ENCODE results near the gene ASTN2.

Gene ASTN2

DNA sequence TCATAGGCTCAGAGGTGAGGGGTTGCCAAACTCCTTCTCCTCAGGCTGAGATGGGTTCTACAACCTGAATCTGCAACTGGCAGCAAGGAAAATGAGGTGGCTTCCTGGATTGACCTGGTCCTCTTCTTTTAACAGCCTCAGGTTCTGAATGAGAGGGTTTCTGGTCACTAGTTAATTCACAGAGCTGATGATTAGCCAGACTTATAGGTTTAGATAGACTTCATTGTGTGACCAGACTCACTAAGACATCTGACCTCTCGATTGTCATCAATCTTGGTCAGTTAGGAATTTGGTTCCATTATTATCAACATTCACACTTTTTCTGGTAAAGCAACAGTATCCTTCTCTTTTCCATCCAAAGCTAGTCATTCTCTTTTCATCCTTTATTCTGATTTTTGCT is 1003.4 kb downstream of the ASTN2 start:
- Histone ChIP-seq H3K79me2 (ENCODE audit: insufficient read depth, low read length) (no peaks in the 10 kb centered on the region), H4K20me1 (ENCODE audit: insufficient read depth, low read length) (no peaks in the 10 kb centered on the region), H3K4me1 (ENCODE audit: insufficient read depth, low read length) (no peaks in the 10 kb centered on the region), H3K4me3 (ENCODE audit: low read depth in 1 of 2, low read length in 2 of 2) (no peak overlapping the region), H3K9ac (ENCODE audit: low read depth, low read length) (no peak overlapping the region), H2AFZ (ENCODE audit: low read depth, low read length) (no peak overlapping the region), H3K9me3 (ENCODE audit: insufficient read depth, low read length, severe bottlenecking) (no peaks in the 10 kb centered on the region), H3K27me3 (ENCODE audit: insufficient read depth, low read length, poor library complexity) (no peaks in the 10 kb centered on the region), H3K36me3 (ENCODE audit: insufficient read depth, low read length) (no peaks in the 10 kb centered on the region), H3K4me2 (ENCODE audit: insufficient read depth, low read length) (no peak overlapping the region), H3K27ac (ENCODE audit: low read length) (no peak overlapping the region)
- ATAC-seq (ENCODE audit: insufficient read depth, low read depth) (no peak), DNase-seq (no peak)
- TF ChIP-seq EZH2 (IDR thresholded peaks at IDR 0.05; ENCODE audit: borderline replicate concordance, low read depth, low read length, severe bottlenecking): no peak
- TF ChIP-seq, protein P1, sequence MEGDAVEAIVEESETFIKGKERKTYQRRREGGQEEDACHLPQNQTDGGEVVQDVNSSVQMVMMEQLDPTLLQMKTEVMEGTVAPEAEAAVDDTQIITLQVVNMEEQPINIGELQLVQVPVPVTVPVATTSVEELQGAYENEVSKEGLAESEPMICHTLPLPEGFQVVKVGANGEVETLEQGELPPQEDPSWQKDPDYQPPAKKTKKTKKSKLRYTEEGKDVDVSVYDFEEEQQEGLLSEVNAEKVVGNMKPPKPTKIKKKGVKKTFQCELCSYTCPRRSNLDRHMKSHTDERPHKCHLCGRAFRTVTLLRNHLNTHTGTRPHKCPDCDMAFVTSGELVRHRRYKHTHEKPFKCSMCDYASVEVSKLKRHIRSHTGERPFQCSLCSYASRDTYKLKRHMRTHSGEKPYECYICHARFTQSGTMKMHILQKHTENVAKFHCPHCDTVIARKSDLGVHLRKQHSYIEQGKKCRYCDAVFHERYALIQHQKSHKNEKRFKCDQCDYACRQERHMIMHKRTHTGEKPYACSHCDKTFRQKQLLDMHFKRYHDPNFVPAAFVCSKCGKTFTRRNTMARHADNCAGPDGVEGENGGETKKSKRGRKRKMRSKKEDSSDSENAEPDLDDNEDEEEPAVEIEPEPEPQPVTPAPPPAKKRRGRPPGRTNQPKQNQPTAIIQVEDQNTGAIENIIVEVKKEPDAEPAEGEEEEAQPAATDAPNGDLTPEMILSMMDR (IDR thresholded peaks at IDR 0.05; ENCODE audit: borderline replicate concordance, extremely low read depth, low read length, poor library complexity, severe bottlenecking): no peak

DNA sequence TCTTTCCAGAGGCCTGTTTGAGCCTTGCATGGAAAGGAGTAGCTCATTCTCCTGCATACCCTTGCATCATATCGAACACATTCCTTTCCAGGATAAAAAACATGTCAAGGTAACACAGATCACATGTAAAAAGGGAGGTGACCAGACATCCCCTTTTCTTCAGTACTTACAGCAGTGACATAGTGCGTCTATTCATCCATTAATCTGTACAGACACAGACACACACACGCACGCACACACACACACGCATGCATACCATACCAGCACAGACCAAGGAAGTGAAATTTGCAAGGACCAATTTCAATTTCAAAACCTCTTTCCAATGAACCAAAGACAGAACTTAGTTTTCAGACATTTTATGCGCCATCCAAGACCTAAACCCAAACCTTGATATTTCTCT is 1005.2 kb downstream of the ASTN2 start:
- no peak overlapping the region for H3K9ac ChIP-seq (ENCODE audit: low read depth, low read length)
- H3K4me3 ChIP-seq (ENCODE audit: low read depth in 1 of 2, low read length in 2 of 2): no peak overlapping the region
- H3K4me1 ChIP-seq (ENCODE audit: insufficient read depth, low read length): no peaks in the 10 kb centered on the region
- no peak overlapping the region for H3K4me2 ChIP-seq (ENCODE audit: insufficient read depth, low read length)
- DNase-seq (no peak), ATAC-seq (ENCODE audit: insufficient read depth, low read depth) (no peak)
- no peaks in the 10 kb centered on the region for H4K20me1 ChIP-seq (ENCODE audit: insufficient read depth, low read length)
- H3K27me3 ChIP-seq (ENCODE audit: insufficient read depth, low read length, poor library complexity): no peaks in the 10 kb centered on the region
- H3K36me3 ChIP-seq (ENCODE audit: insufficient read depth, low read length): no peaks in the 10 kb centered on the region
- no peaks in the 10 kb centered on the region for H3K9me3 ChIP-seq (ENCODE audit: insufficient read depth, low read length, severe bottlenecking)
- no peak overlapping the region for H2AFZ ChIP-seq (ENCODE audit: low read depth, low read length)
- TF ChIP-seq, protein P1 (IDR thresholded peaks at IDR 0.05; ENCODE audit: borderline replicate concordance, extremely low read depth, low read length, poor library complexity, severe bottlenecking): no peak
- TF ChIP-seq EZH2 (IDR thresholded peaks at IDR 0.05; ENCODE audit: borderline replicate concordance, low read depth, low read length, severe bottlenecking): no peak
- no peak overlapping the region for H3K27ac ChIP-seq (ENCODE audit: low read length)
- no peaks in the 10 kb centered on the region for H3K79me2 ChIP-seq (ENCODE audit: insufficient read depth, low read length)

DNA sequence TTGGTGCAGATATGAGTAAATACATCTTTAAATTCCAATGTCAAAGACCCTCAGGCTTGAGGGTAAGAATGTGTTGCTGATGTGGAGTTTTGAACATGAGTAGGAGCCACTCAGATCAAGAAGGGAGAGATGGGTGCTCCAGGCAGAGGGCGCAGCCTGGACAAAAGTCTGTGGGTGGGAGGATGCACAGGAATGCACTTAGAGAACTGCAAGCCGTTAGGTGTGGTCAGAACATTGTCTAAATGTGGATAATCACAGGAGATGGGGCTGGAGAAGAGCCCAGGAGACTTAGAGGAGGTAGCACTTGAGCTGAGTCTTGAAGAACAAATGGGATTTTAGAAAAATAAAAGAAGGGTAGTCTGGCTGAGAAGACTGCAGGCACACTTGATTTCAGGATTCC is 1005.7 kb downstream of the ASTN2 start:
- H3K36me3 ChIP-seq (ENCODE audit: insufficient read depth, low read length): no peaks in the 10 kb centered on the region
- DNase-seq (no peak), ATAC-seq (ENCODE audit: insufficient read depth, low read depth) (no peak)
- TF ChIP-seq, protein P1 (IDR thresholded peaks at IDR 0.05; ENCODE audit: borderline replicate concordance, extremely low read depth, low read length, poor library complexity, severe bottlenecking): no peak
- TF ChIP-seq EZH2 (IDR thresholded peaks at IDR 0.05; ENCODE audit: borderline replicate concordance, low read depth, low read length, severe bottlenecking): no peak
- no peaks in the 10 kb centered on the region for H3K9me3 ChIP-seq (ENCODE audit: insufficient read depth, low read length, severe bottlenecking)
- no peak overlapping the region for H3K27ac ChIP-seq (ENCODE audit: low read length)
- no peaks in the 10 kb centered on the region for H3K79me2 ChIP-seq (ENCODE audit: insufficient read depth, low read length)
- no peak overlapping the region for H2AFZ ChIP-seq (ENCODE audit: low read depth, low read length)
- no peak overlapping the region for H3K9ac ChIP-seq (ENCODE audit: low read depth, low read length)
- H3K4me2 ChIP-seq (ENCODE audit: insufficient read depth, low read length): no peak overlapping the region
- no peaks in the 10 kb centered on the region for H3K4me1 ChIP-seq (ENCODE audit: insufficient read depth, low read length)
- H3K4me3 ChIP-seq (ENCODE audit: low read depth in 1 of 2, low read length in 2 of 2): no peak overlapping the region
- H3K27me3 ChIP-seq (ENCODE audit: insufficient read depth, low read length, poor library complexity): no peaks in the 10 kb centered on the region
- no peaks in the 10 kb centered on the region for H4K20me1 ChIP-seq (ENCODE audit: insufficient read depth, low read length)

DNA sequence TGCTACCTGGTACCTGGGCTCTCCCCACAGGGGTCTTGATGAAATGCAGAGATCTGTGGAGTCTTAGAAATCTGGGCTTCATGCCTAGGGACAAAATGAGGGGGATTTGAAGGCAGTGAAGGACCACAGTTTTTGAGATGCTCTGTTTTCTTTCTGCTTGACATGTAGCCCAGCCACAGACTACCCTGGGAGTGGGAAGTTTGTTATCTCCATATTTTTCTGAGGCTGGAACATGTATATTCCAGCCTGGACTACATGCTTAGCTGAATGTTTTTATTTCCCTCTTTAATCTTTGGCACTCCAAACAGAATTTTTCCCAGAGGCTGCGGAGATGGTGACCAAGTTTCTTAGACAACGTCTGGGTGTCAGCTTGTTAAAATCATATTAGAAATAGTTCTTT is 1008.4 kb downstream of the ASTN2 start:
- H3K4me3 ChIP-seq (ENCODE audit: low read depth in 1 of 2, low read length in 2 of 2): no peak overlapping the region
- H3K9me3 ChIP-seq (ENCODE audit: insufficient read depth, low read length, severe bottlenecking): no peaks in the 10 kb centered on the region
- ATAC-seq (ENCODE audit: insufficient read depth, low read depth) (no peak), DNase-seq (no peak)
- no peak overlapping the region for H3K4me2 ChIP-seq (ENCODE audit: insufficient read depth, low read length)
- H3K27me3 ChIP-seq (ENCODE audit: insufficient read depth, low read length, poor library complexity): no peaks in the 10 kb centered on the region
- H3K9ac ChIP-seq (ENCODE audit: low read depth, low read length): no peak overlapping the region
- TF ChIP-seq, protein P1 (IDR thresholded peaks at IDR 0.05; ENCODE audit: borderline replicate concordance, extremely low read depth, low read length, poor library complexity, severe bottlenecking): no peak
- TF ChIP-seq EZH2 (IDR thresholded peaks at IDR 0.05; ENCODE audit: borderline replicate concordance, low read depth, low read length, severe bottlenecking): no peak
- no peak overlapping the region for H3K27ac ChIP-seq (ENCODE audit: low read length)
- H3K36me3 ChIP-seq (ENCODE audit: insufficient read depth, low read length): no peaks in the 10 kb centered on the region
- H2AFZ ChIP-seq (ENCODE audit: low read depth, low read length): no peak overlapping the region
- no peaks in the 10 kb centered on the region for H4K20me1 ChIP-seq (ENCODE audit: insufficient read depth, low read length)
- no peaks in the 10 kb centered on the region for H3K79me2 ChIP-seq (ENCODE audit: insufficient read depth, low read length)
- H3K4me1 ChIP-seq (ENCODE audit: insufficient read depth, low read length): no peaks in the 10 kb centered on the region

Measured in DND-41 (cell line).